OCI-LY1 (cell line): Measurements from ENCODE around the gene TBL3.

Source experiments
- CTCF ChIP-seq: fragments of 200-600 bp; sonication (generic), shearing (Covaris generic); IDR thresholded peaks from 2 replicates; pipeline ENCODE4 v1.5.1; 2017; ENCODE audit warnings: mild to moderate bottlenecking, antibody characterized with exemption, low read length, moderate library complexity, mixed read lengths
- EZH2 ChIP-seq: fragments of 200-600 bp; sonication (generic), shearing (Covaris generic); IDR thresholded peaks from 2 replicates; pipeline ENCODE4 v1.8.0; 2017; ENCODE audit warnings: borderline replicate concordance, mixed run types, mild to moderate bottlenecking, antibody characterized with exemption, low read length, moderate library complexity, mixed read lengths

DNA sequence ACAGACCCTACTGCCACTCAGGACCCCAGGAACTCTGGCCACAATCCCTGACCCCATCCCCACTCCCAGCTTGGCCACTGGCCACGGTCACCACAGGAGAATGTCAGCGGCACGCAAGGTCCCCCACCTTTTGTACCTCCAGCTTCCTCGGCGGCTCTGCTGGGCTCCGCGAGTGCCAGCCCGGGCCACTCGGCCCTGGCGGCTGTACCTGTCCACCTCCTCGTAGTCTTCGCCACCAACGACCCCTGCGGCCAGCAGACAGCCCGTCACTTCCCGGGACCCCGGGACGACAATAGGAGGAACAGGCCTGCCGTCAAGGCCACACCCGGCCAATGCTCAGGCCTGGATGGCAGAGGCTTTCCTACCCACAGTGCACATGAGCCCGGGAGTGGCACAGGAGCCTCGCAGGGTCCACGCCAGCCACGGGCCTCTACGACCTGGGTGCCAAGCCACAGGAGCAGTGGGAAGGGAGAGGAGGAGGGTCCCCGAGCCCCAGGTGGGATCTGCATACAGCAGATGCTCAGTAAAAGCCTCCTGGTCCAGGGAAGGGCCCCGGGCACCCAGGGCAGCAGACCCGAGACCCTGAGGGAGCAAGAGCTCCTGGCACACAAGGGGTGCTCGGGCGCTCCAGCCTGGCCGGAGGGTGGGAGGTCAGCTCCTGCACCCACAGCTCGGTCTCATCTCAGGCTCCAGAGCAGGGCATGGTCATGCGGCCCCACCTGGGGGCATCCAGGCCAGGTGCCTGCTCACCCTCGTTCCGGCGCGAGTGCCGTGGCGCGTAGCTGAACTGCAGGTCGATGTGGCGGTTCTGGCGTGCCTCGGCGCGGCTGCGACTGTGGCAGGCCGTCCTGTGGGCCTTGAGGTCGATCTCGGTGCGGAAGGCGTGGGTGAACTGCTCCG is 29.9 kb downstream of the TBL3 start:
- TF ChIP-seq CTCF: no peak
- TF ChIP-seq EZH2: no peak
